NCI-H1048 (cell line): Measurements from ENCODE around the gene GCLC.

Experiments used
- DNase-seq: peaks from one replicate; lab custom pipeline; 2025; lab: John Stamatoyannopoulos, UW

Gene GCLC

DNA sequence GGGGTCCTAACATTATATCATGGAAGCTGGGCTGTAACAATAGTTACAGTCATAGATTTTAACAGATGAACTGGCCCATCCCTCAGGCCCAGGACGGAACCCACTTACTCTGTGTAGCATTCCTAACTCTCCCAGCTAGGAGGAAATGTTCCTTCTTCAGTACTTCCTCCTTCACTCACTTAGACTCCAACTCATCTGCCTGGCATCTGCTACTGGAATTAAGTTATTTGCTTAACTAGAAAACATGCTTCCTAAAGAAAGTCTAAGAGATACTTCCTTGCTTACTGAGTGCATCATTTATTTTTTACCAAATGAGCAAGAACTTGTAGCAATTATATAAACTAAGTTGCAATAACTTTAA lies 20.5 kb downstream of the GCLC start:
- DNase-seq: no peak

- no peak for DNase-seq
Measured at GRCh38 chr6:53523511-53524454, 21.1 kb downstream of the GCLC start.

DNA sequence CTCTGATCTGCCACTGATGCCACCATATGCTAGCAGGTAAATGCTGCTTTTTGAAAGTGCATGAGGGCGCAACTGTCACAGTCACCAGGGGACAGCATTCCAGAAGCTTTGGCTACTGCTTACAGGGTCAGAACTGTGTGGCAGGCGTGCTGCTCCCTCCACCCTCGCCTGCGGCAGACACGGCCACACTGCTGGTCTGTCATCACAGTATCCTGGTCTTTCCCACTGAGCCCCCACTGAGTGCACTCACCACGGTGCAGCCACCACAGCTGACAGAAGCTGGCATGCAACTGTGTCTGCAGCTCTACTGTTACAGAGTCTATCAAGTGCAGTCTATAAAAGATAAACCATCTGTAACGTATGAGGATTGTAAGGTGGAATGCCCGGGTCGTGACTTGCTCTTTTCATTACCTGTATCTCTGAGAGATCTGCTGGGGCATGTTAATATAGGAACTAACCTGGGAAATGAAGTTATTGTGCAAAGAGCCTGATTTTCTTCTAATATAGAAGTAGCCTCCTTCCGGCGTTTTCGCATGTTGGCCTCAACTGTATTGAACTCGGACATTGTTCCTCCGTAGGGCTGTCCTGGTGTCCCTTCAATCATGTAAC lies 24.5 kb downstream of the GCLC start:
- DNase-seq: no peak

GRCh38 chr6:53518862-53519261 lies 26.0 kb downstream of the GCLC start:
- no peak for DNase-seq

- DNase-seq: no peak
Measured at GRCh38 chr6:53517021-53517420, 27.9 kb downstream of the GCLC start.

DNA sequence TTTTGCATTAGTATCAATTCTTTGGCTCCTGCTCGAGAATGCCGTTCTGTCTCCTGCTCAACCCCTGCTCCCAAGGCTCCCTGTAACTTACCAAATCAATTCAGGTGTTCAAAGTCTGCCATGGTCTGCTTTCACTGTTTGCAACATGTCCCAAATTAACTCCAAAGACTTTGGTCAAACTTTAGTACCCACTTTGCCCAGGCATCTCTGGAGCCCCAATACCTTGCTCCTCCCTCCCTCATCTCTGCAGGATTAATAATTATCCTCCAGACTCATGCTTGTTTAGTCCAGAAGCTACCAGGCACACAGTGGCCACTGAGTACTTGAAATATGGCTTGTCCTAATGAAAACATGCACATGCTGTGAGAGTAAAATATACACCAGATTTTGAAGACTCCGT lies 30.2 kb downstream of the GCLC start:
- DNase-seq: no peak

DNA sequence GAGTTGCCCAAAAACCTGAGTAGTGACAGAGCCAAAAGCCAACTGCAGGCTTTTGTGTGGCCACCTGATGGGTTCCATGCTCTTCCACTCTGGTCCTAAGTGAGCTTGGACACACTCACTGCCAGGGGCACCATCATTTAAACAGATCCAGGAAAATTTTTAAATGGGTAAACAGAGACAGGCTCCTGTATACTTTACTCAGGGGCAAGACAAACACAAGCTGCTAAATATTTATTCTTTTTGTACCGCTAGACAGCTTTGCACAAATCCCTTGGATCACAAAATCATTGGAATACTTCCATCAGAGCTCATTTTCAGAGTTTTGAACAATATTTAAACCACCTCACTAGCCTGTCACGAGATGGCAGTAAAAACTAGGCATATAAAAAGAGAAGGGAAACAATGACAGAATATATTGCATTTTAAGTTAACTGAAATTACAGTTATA lies 31.4 kb downstream of the GCLC start:
- DNase-seq: no peak

DNA sequence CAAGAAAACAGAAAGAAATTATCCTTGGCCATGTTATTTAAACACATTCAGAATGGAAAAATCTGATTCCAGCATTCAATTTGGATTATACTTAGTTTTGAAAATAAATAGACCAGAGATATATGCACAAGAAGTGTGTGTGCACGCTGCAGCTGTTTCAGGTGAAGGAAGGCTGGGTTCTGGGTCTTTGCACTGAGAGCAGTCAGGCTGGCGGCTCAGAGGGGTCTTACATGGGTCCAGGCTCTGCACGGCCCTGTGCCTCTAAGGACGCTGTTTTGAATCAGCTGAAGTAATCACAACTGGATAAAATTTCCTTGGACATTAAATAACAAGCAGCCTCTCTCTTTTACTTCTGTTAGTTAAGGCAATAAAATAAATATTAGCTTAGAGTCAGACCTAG lies 31.8 kb downstream of the GCLC start:
- no peak for DNase-seq

GRCh38 chr6:53512626-53513025 lies 32.3 kb downstream of the GCLC start:
- DNase-seq: no peak

- DNase-seq: no peak
Measured at GRCh38 chr6:53510746-53511145, 34.2 kb downstream of the GCLC start.

DNA sequence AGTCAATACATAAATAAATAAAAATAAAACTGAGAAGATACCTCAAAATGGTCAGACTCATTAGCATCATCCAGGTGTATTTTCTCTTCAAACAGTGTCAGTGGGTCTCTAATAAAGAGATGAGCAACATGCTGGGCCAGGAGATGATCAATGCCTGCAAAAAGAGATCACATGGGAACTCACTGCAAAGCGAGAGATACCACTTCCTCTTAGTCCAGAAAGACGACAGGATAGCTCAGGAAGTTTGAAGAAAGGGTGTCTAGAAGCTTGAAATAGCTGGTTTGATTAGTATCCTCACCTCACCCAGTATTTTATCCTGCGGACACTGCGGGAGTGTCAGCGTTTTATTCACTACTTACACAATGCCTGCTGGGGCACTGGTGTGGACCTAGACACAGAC lies 38.0 kb downstream of the GCLC start:
- DNase-seq: no peak

DNA sequence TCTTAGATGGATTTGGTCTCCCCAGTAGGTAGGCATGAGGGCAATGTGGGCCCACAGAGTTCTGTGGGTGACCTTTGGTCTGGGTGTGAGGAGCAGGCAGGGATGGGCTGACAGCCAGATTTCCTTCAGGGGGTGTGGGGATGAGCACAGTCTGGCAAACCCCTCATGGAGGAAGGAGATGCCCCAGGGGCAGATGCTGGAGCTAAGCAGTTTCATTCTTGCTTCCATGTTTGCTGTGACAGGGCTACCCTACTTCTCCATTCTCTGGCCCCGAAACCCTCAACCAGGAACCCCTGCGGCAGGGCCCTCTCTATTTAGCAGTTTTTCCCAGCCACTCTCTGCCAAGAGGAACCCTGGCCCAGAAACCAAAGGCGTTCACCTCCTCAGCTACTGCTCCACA lies 40.4 kb downstream of the GCLC start:
- DNase-seq: no peak

- no peak for DNase-seq
Measured at GRCh38 chr6:53503060-53503459, 41.8 kb downstream of the GCLC start.

- DNase-seq: no peak
Measured at GRCh38 chr6:53501432-53501831, 43.5 kb downstream of the GCLC start.

DNA sequence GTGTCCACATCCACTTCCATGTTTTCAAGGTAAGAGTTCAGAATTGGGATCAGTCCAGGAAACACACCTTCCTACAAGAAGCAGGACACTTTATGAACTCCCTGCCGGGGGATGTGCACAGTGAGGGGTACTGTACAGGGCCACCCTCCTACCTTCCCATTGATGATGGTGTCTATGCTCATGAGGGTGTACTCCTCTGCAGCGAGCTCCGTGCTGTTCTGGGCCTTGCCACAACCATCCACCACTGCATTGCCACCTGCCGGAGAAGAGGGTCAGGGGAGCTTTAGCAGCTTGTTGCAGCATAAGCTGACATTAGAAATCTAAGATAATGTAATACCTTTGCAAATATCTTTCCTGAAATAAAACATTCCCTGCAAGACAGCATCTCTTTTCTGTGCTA lies 44.8 kb downstream of the GCLC start:
- DNase-seq: no peak

- no peak for DNase-seq
Measured at GRCh38 chr6:53499094-53499493, 45.8 kb downstream of the GCLC start.

DNA sequence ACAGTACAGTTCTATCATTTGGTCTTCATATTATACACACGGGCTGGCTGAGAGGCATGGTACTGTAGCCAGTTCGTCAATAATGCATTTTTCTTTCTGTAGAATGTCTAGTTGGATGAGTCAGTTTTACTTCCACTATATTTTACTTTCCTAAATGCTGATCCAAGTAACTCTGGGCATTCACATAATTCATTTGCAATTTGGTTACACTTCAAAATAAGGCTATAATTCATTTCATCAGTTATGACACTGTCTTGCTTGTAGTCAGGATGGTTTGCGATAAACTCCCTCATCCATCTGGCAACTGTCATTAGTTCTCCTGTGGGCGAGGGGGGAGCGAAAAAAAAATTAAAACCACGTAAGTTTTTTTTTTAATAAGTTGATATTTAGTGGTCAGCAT lies 46.3 kb downstream of the GCLC start:
- no peak for DNase-seq

DNA sequence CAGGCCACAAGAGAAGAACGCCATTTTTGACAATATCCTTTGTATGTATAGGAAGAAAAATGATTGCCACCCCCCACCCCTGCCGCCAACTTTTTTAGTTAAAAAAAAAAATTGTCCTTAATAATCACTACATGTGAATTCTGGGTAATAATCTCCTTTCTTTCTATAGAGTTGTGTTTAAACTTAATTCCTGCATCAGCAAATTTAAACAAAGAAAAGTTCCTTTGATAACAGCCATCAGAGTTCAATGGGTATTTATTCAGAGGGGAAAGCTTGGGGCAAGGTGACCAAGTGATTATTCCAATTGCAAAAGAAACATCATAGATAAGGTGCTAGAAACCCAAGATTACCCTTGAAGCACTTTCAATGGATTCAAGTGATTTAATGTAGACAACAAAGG lies 47.0 kb downstream of the GCLC start:
- no peak for DNase-seq

GRCh38 chr6:53496797-53497375 lies 48.0 kb downstream of the GCLC start:
- DNase-seq: no peak

GRCh38 chr6:53495506-53496499 lies 49.1 kb downstream of the GCLC start:
- no peak for DNase-seq

GRCh38 chr6:53494076-53494475 lies 50.8 kb downstream of the GCLC start:
- no peak for DNase-seq

DNA sequence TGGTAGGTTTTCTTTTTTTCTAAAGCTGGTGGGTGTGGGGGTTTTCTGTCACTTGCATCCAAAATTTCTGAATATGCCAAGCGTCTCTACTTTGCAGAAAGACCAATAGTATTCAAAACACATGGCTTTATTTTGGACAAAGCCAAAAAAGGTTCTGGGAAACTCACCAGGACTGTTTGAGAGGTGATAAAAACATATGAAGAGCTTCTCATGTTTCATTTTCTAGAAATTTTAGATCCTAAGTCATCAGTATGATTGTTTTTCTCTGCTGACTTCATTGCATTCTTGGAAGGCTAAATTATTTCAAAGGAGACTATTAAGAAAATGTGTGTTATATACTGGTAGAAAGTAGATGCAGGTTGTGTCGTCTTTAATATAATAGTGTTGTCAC lies 51.3 kb downstream of the GCLC start:
- DNase-seq: no peak
